Measurements from ENCODE around the gene ENO2. TPM values are rescaled to one million over a fixed set of nuclear protein-coding genes. Genes with fewer than 3 reads are reported as not detected.

ENO2 gene
- total and polyA plus RNA-seq, 5 donors, result 17.8 to 42.1 (median 34.6) TPM

DNA sequence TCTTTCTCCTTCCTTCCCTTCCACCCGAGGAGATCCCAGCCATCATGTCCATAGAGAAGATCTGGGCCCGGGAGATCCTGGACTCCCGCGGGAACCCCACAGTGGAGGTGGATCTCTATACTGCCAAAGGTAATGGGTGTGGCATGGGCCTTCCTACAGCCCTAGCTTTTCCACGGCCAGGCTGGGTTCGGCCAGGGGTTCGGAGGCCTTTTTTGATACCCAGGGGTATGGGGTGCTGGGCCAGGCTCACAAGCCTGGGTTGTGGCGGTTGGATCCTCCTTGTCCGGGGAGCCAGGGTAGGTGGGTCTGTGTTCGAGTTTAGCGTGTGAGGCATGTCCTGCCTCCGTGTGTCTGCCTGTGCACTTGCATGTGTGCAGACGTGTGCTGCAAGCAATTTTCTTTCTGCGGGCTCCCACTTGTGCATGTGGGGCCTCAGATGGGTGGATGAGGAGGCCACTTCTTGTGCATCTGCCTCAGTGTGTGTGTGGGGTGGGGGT, 1.5 kb downstream of the ENO2 start:
- no peak for DNase-seq
- no peaks in the 10 kb centered on the region for H3K9me3 ChIP-seq (ENCODE audit: control insufficient read depth, low read length)
- intact Hi-C loops (cut with DNase I), result no loop called here
- H3K4me3 ChIP-seq (ENCODE audit: low read length), result no peak overlapping the region
- ATAC-seq, result no peak
- WGBS, result 77% methylated on average over 14 of the region's 14 CpGs
- H3K27ac ChIP-seq (ENCODE audit: low read length), result no peak overlapping the region
- H3K27me3 ChIP-seq (ENCODE audit: control insufficient read depth, insufficient read depth), result no peaks in the 10 kb centered on the region
- no peaks in the 10 kb centered on the region for H3K4me1 ChIP-seq (ENCODE audit: control insufficient read depth, insufficient read depth, low read length)

DNA sequence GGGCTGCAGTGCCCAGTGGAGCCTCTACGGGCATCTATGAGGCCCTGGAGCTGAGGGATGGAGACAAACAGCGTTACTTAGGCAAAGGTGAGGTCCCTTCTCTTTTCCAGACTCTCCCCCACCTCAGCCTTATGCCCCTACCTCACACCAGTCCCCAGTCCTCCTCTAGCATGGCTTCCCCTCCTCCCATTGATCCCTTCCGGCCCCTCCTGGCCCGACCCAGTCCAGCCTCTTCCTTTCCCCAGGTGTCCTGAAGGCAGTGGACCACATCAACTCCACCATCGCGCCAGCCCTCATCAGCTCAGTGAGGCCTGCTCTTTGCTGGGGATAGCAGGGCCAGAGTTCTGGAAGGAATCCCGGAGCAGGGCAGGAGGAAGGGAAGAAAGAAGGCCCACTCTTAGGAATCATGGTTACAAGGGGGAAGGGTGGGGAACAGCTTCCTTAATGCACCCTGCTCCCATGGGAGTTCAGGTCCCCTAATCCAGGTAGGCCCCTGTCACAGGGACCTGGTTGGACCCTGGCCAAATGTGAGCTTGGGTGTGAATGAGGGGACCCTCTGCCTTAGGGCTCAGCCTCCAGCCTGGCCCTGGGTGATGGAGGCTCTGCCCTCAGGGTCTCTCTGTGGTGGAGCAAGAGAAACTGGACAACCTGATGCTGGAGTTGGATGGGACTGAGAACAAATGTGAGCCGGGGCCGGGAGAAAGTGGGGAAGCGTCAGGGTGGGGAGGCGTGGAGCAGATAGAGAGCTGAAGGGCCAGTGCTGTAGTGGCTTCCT, 2.2 kb downstream of the ENO2 start:
- Histone ChIP-seq H3K4me3 (ENCODE audit: low read length) (no peak overlapping the region), H3K27ac (ENCODE audit: low read length) (no peak overlapping the region), H3K9me3 (ENCODE audit: control insufficient read depth, low read length) (no peaks in the 10 kb centered on the region), H3K4me1 (ENCODE audit: control insufficient read depth, insufficient read depth, low read length) (no peaks in the 10 kb centered on the region), H3K27me3 (ENCODE audit: control insufficient read depth, insufficient read depth) (no peaks in the 10 kb centered on the region)
- DNase-seq (peak in 1 of 3 donors; percentile 55), ATAC-seq (no peak)
- intact Hi-C loops (cut with DNase I), result no loop called here
- 89% methylated on average over 11 of the region's 11 CpGs for WGBS

DNA sequence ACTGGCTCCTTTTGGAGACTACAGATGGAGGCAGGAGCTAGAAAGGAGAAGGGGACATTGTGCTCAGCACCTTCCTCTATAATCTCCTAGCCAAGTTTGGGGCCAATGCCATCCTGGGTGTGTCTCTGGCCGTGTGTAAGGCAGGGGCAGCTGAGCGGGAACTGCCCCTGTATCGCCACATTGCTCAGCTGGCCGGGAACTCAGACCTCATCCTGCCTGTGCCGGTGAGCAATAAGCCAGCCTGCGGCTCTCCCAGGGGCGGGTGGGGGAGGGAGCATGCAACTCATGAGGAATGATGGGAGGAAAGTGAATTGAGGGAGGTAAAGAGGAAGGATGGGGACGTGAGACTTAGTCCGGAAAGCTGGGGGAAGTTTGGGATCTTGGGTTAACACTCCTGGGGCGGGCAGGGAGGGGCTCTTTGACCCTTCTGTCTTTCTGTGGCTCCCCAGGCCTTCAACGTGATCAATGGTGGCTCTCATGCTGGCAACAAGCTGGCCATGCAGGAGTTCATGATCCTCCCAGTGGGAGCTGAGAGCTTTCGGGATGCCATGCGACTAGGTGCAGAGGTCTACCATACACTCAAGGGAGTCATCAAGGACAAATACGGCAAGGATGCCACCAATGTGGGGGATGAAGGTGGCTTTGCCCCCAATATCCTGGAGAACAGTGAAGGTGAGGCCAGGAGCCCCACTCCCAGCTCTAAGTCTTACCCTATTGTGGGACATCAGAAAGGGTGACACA, 3.3 kb downstream of the ENO2 start:
- Histone ChIP-seq H3K4me3 (ENCODE audit: low read length) (no peak overlapping the region), H3K9me3 (ENCODE audit: control insufficient read depth, low read length) (no peaks in the 10 kb centered on the region), H3K4me1 (ENCODE audit: control insufficient read depth, insufficient read depth, low read length) (no peaks in the 10 kb centered on the region), H3K27me3 (ENCODE audit: control insufficient read depth, insufficient read depth) (no peaks in the 10 kb centered on the region), H3K27ac (ENCODE audit: low read length) (no peak overlapping the region)
- intact Hi-C loops (cut with DNase I), result no loop called here
- ATAC-seq (no peak), DNase-seq (no peak)
- 79% methylated on average over 14 of the region's 14 CpGs for WGBS

DNA sequence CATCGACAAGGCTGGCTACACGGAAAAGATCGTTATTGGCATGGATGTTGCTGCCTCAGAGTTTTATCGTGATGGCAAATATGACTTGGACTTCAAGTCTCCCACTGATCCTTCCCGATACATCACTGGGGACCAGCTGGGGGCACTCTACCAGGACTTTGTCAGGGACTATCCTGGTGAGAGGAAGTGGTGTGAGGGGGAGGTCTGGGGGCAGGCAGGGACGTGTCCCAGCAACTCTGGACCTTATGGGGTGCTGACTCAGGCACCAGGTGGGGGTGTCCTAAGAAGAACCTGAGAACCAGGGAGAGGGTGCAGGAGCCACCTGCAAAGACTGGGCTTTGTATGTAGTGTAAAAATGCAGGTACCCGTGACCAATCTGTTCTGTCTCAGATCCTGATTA, 5.2 kb downstream of the ENO2 start:
- Histone ChIP-seq H3K4me3 (ENCODE audit: low read length) (no peak overlapping the region), H3K9me3 (ENCODE audit: control insufficient read depth, low read length) (no peaks in the 10 kb centered on the region), H3K4me1 (ENCODE audit: control insufficient read depth, insufficient read depth, low read length) (peaks cover 2% of the 10 kb centered on the region), H3K27me3 (ENCODE audit: control insufficient read depth, insufficient read depth) (no peaks in the 10 kb centered on the region), H3K27ac (ENCODE audit: low read length) (no peak overlapping the region)
- intact Hi-C loops (cut with DNase I), result no loop called here
- no peak for ATAC-seq
- DNase-seq, result peak in 1 of 3 donors; percentile 46
- 64% methylated on average over 7 of the region's 7 CpGs for WGBS

DNA sequence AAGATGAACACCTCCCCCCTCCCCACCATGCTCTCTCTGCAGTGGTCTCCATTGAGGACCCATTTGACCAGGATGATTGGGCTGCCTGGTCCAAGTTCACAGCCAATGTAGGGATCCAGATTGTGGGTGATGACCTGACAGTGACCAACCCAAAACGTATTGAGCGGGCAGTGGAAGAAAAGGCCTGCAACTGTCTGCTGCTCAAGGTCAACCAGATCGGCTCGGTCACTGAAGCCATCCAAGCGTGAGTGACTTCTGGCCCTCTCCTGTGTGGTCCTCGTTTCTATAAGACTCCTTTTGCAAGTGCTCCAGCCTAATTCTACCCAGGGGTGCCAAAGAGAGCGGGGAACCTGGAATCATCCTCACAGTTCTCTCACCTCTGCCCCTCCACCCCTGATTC, 7.2 kb downstream of the ENO2 start:
- Histone ChIP-seq H3K4me3 (ENCODE audit: low read length) (no peak overlapping the region), H3K27ac (ENCODE audit: low read length) (no peak overlapping the region), H3K4me1 (ENCODE audit: control insufficient read depth, insufficient read depth, low read length) (peaks cover 7% of the 10 kb centered on the region), H3K27me3 (ENCODE audit: control insufficient read depth, insufficient read depth) (no peaks in the 10 kb centered on the region), H3K9me3 (ENCODE audit: control insufficient read depth, low read length) (no peaks in the 10 kb centered on the region)
- ATAC-seq (no peak), DNase-seq (peak in 1 of 3 donors; percentile 24)
- 82% methylated on average over 7 of the region's 7 CpGs for WGBS
- intact Hi-C loops (cut with DNase I), result no loop called here

DNA sequence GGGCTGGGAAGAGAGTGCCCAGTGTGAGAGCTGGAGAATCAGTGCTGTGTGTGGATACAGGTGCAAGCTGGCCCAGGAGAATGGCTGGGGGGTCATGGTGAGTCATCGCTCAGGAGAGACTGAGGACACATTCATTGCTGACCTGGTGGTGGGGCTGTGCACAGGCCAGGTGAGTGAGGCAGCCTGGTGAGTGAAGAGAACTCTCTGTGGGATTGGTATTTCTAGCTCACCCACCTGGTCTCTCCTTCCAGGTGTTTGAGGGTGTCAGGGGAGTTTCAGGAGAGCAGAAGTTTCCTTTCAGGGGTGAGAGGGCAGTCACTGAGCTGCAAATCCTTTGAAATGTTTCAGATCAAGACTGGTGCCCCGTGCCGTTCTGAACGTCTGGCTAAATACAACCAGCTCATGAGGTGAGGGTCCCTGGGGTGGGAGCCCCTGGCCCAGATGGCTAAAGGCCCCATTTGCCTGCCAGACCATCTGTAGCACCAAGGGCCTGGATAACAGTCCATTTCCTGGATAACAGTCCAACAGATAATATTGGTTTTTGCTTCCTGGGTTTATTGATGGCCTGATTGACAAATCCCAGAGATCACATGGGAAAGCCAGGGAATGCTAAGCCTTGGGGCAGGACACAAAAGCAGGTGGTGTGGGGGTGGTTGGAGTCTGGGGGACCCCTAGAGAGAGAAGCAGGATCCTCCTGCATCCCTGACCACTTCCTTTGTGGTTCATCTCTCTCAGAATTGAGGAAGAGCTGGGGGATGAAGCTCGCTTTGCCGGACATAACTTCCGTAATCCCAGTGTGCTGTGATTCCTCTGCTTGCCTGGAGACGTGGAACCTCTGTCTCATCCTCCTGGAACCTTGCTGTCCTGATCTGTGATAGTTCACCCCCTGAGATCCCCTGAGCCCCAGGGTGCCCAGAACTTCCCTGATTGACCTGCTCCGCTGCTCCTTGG, 7.9 kb downstream of the ENO2 start:
- H3K4me3 ChIP-seq (ENCODE audit: low read length), result no peak overlapping the region
- H3K27ac ChIP-seq (ENCODE audit: low read length), result no peak overlapping the region
- DNase-seq (peak in 1 of 3 donors; percentile 36), ATAC-seq (no peak)
- H3K9me3 ChIP-seq (ENCODE audit: control insufficient read depth, low read length), result no peaks in the 10 kb centered on the region
- intact Hi-C loops (cut with DNase I), result no loop called here
- H3K4me1 ChIP-seq (ENCODE audit: control insufficient read depth, insufficient read depth, low read length), result peaks cover 7% of the 10 kb centered on the region
- H3K27me3 ChIP-seq (ENCODE audit: control insufficient read depth, insufficient read depth), result no peaks in the 10 kb centered on the region
- 78% methylated on average over 9 of the region's 9 CpGs for WGBS

DNA sequence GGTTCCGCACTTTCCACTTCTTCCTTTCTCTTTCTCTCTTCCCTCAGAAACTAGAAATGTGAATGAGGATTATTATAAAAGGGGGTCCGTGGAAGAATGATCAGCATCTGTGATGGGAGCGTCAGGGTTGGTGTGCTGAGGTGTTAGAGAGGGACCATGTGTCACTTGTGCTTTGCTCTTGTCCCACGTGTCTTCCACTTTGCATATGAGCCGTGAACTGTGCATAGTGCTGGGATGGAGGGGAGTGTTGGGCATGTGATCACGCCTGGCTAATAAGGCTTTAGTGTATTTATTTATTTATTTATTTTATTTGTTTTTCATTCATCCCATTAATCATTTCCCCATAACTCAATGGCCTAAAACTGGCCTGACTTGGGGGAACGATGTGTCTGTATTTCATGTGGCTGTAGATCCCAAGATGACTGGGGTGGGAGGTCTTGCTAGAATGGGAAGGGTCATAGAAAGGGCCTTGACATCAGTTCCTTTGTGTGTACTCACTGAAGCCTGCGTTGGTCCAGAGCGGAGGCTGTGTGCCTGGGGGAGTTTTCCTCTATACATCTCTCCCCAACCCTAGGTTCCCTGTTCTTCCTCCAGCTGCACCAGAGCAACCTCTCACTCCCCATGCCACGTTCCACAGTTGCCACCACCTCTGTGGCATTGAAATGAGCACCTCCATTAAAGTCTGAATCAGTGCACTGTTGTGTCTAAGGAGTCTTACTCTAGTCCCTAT, 8.8 kb downstream of the ENO2 start:
- H3K4me3 ChIP-seq (ENCODE audit: low read length), result no peak overlapping the region

DNA sequence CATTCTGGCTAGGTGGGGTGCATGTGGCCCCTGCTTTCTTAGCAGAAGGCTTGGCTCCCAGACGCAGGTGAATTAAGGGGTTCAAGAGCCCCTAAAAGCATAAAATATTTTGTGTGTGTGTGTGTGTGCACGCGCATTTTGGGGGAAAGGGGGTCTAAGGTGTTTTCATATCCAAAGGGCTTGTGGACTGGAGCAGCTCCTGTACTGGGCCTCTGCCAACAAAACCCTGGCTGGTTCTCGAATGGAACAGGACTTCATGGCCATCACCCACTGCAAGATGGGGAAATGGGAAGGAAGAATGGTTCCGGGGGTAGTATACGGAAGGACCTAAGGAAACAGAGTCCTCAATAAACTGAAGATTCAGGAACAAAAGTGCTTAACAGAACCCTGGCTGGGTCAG, 9.5 kb downstream of the ENO2 start:
- Histone ChIP-seq H3K27ac (ENCODE audit: low read length) (no peak overlapping the region), H3K4me3 (ENCODE audit: low read length) (no peak overlapping the region), H3K27me3 (ENCODE audit: control insufficient read depth, insufficient read depth) (no peaks in the 10 kb centered on the region), H3K4me1 (ENCODE audit: control insufficient read depth, insufficient read depth, low read length) (peaks cover 7% of the 10 kb centered on the region), H3K9me3 (ENCODE audit: control insufficient read depth, low read length) (no peaks in the 10 kb centered on the region)
- 56% methylated on average over 6 of the region's 6 CpGs for WGBS
- ATAC-seq (no peak), DNase-seq (peak in 2 of 3 donors; percentile 28 to 50)
- intact Hi-C loops (cut with DNase I), result loop anchor here in 1 of 4 donors (2.0 kb wide), 1 partner anchor 45 kb away; no protein-coding TSS in a partner anchor

More for the DNA sequence above, 8.8 kb downstream of the ENO2 start:
- WGBS, result 79% methylated on average over 10 of the region's 10 CpGs
- intact Hi-C loops (cut with DNase I), result no loop called here
- no peaks in the 10 kb centered on the region for H3K9me3 ChIP-seq (ENCODE audit: control insufficient read depth, low read length)
- no peak overlapping the region for H3K27ac ChIP-seq (ENCODE audit: low read length)
- H3K4me1 ChIP-seq (ENCODE audit: control insufficient read depth, insufficient read depth, low read length), result peaks cover 7% of the 10 kb centered on the region
- ATAC-seq, result no peak
- peak in 2 of 3 donors; percentile 34 to 41 for DNase-seq
- H3K27me3 ChIP-seq (ENCODE audit: control insufficient read depth, insufficient read depth), result no peaks in the 10 kb centered on the region

DNA sequence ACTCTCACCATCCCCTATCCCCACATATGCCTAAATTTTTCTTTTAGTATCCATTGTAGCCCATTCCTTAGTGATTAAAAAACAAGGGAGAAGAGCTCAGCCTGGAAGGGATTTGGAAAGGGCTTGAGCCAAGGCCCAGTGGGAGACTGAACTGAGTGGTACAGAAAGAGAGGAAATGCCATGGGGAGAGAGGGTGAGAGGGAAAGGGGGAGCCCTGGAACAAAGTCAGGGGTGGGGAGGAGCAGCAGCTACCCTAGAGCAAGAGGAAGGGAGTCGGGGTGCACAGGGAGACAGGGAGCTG, 10.8 kb downstream of the ENO2 start:
- WGBS, result 14% methylated on average over 1 of the region's 1 CpG
- Histone ChIP-seq H3K4me1 (ENCODE audit: control insufficient read depth, insufficient read depth, low read length) (peaks cover 18% of the 10 kb centered on the region), H3K9me3 (ENCODE audit: control insufficient read depth, low read length) (no peaks in the 10 kb centered on the region), H3K27me3 (ENCODE audit: control insufficient read depth, insufficient read depth) (no peaks in the 10 kb centered on the region), H3K4me3 (ENCODE audit: low read length) (no peak overlapping the region), H3K27ac (ENCODE audit: low read length) (peak overlapping the region; percentile 100)
- ATAC-seq (no peak), DNase-seq (peak in 1 of 3 donors; percentile 75)
- intact Hi-C loops (cut with DNase I), result loop anchor here in 1 of 4 donors (2.0 kb wide), 1 partner anchor 44 kb away; no protein-coding TSS in a partner anchor
